Fibroblast of villous mesenchyme (primary cell): ENCODE data around the gene CAPN15. TPM values are rescaled to one million over a fixed set of nuclear protein-coding genes. Genes with fewer than 3 reads are reported as not detected.

Experiments used
- DNase-seq: peaks from one replicate; pipeline ENCODE4 v3.0.0-alpha.2; 2010; ENCODE audit warnings: low read depth
- H3K4me3 ChIP-seq: 2 replicates; pipeline ENCODE4 v1.5.1; 2011; ENCODE audit warnings: low read depth, mild to moderate bottlenecking, low read length
- total RNA-seq: library from RNA; depleted of rRNA; stranded (reverse); fragments of >200 nt; gene quantifications from 2 replicates; pipeline ENCODE4 v1.2.3, GENCODE V29; 2012
- TF ChIP-seq, protein P1 (sequence below): IDR thresholded peaks from 2 replicates; pipeline ENCODE4 v1.5.1; 2012; ENCODE audit warnings: low read depth, mild to moderate bottlenecking, low read length; ENCODE audit not compliant: insufficient read depth

The CAPN15 gene
- total RNA-seq, 1 donor = 37.1 TPM

DNA sequence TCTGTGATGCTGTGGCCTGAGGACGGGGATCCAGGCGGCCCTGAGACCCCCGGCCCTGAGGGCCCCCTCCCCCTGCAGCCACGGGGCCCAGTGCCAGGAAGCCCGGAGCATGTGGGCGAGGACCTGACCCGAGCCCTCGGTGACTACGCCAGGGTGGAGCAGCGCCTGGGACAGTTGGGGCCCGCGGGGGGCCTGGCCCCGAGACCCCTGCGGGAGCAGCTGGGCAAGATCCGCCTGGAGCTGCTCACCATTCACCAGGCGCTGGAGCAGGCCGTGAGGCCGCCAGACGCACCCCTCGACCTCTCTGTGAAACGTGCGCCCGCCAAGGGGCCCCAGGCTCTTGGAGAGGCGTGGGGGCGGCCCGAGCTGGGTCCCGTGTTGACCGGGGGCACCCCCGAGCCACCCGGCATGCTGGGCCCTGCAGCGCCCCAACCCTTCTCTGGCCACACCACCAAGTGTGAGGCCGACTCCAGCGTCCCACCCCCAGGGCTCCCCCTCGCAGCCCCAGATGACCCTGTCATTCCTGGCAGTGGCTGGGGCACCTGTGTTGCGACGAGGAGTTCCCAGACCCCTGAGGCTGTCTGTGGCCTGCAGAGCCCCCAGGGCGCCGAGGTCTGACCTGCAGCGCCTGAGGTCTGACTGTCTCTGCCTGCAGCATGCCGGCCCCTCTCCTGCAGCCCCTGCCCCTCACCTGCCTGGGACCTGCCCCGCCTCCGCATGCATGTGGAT lies 37.3 kb downstream of the CAPN15 start:
- no peak for DNase-seq
- H3K4me3 ChIP-seq = no peak overlapping the region
- TF ChIP-seq, protein P1, sequence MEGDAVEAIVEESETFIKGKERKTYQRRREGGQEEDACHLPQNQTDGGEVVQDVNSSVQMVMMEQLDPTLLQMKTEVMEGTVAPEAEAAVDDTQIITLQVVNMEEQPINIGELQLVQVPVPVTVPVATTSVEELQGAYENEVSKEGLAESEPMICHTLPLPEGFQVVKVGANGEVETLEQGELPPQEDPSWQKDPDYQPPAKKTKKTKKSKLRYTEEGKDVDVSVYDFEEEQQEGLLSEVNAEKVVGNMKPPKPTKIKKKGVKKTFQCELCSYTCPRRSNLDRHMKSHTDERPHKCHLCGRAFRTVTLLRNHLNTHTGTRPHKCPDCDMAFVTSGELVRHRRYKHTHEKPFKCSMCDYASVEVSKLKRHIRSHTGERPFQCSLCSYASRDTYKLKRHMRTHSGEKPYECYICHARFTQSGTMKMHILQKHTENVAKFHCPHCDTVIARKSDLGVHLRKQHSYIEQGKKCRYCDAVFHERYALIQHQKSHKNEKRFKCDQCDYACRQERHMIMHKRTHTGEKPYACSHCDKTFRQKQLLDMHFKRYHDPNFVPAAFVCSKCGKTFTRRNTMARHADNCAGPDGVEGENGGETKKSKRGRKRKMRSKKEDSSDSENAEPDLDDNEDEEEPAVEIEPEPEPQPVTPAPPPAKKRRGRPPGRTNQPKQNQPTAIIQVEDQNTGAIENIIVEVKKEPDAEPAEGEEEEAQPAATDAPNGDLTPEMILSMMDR = no peak

DNA sequence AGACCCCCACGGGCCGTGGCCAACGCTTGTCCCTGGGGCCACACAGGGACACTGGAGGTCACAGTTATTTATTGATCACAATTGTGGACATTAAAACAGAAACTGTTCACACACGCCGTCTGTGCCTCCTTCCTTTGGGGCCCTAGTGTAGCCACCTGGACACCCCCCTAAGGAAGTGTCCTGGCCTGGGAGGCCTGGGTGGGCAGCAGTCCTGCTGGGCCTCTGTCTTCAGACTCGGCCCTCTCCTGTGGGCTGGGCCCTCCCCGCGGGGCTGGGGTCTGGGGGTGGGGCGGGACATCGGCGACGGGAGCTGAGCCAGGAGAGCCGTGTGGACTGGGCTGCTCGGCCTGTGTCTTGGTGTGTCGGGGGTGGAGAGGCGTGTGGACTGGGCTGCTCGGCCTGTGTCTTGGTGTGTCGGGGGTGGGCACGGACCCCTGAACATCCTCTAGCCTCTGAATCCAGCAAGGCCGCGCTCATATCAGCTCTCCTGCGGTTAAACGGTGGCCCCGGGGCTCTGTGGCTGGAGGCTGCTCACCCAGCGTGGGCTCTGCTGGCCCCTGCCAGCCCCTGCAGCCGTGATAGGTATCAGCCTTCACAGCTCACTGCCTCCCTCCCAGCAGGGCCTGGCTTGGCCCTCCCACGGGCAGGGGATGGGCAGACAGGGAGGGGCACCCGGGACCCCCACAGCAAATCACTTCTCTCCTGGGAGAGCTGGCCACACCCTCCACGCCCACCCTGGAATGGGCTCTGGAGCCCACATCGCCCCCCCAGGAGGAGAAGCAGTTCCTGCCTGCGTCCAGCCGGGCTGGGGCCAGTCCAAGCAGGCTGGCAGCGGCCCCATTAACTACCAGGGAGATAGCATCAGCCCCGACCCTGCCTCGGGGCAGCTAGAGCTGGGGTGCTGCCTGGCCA lies 38.2 kb downstream of the CAPN15 start:
- no peak overlapping the region for H3K4me3 ChIP-seq
- TF ChIP-seq, protein P1 = no peak
- DNase-seq = no peak

DNA sequence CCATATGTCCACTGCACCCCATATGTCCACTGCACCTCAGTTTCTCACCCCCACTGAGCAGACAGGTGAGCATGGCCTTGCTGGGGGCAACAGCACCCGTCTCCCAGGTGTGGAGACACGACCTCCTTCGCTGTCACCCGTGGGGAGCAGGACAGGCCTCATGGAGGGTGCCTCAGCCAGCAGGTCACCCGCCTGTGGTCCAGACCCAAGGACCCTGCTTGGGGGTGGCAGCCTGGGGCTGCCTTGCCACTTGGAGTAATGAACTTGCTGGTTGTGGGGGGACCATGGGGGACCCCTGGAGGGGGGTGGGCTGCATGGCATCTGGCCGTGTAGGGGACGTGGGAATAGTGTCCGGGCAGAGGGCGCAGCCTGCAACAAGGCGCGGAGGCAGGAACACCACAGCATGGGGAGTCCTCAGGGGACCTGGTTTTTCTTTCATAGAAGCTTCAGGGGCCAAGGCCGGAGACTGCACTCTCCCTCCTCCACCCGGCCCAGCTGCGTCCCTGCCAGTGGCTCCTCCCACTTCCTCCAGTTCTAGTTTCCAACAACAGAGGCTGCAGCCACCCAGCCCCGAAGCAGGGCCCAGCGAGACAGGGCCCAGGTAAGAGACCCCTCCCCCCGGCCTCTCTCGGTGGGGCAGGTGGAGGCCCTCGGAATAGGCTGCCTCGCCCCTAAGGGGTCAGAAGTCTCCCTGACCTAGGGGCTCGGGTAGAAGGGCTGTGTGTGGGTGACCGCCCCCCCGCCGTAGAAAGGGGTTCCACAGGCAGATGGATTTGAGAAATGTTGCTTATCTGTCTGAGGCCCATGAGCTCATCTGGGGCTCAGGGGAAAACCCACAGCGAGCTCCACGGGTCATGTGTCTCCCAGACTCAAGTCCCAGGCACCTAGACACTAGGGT lies 39.2 kb downstream of the CAPN15 start, which contains the start of gene NHLRC4:
NHLRC4 (plus strand) TSS at position 531 of the 898 bp plus-strand sequence. CDS start 1,043 bp downstream, outside the sequence.
- DNase-seq = peak; percentile 75

DNA sequence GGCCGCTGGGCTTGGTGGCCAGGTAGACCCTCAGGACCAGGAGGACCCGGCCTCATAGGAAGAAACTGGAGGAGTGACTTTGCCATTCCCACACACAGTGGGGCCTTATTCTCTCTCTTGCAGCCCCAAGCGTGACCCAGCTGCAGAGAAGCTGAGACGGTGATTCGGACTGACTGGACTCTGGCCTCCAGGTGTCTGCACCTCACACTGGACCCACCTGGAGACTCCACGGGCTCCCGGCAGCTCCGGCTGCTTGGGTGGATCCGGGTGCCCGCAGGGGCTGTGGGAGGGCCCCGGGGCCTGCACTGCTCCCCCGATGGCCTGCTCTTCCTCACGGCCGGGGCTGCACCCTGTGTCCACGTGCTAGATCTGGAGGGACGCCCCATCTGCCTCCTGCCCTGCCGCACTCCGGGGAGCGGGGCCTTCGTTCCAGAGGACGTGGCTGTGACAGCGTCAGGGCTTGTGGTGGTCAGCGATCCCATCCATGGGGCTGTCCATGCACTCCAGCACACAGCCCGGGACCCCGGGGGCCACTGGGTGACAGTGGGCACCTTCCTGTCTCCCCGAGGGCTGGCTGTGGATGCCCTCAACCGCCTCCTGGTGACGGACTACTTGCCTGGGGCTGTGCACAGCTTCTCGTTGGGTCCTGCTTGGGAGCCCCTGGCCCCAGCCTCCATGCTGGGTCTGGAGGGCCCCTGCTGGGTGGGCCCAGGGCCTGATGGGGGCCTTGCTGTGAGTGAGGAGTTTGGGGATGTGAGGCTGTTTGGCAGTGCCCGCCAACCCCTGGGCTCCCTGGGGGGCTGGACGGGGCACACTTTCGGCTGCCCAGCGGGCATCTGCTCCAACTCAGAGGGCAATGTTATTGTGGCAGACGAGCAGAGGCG lies 40.1 kb downstream of the CAPN15 start:
- no peak for DNase-seq
- TF ChIP-seq, protein P1 = no peak
- H3K4me3 ChIP-seq = peak overlapping the region; percentile 38

More for the DNA sequence above, 39.2 kb downstream of the CAPN15 start, which contains the start of gene NHLRC4:
- peak within 1 kb of the TSS; percentile 38 for H3K4me3 ChIP-seq
- TF ChIP-seq, protein P1 = no peak

DNA sequence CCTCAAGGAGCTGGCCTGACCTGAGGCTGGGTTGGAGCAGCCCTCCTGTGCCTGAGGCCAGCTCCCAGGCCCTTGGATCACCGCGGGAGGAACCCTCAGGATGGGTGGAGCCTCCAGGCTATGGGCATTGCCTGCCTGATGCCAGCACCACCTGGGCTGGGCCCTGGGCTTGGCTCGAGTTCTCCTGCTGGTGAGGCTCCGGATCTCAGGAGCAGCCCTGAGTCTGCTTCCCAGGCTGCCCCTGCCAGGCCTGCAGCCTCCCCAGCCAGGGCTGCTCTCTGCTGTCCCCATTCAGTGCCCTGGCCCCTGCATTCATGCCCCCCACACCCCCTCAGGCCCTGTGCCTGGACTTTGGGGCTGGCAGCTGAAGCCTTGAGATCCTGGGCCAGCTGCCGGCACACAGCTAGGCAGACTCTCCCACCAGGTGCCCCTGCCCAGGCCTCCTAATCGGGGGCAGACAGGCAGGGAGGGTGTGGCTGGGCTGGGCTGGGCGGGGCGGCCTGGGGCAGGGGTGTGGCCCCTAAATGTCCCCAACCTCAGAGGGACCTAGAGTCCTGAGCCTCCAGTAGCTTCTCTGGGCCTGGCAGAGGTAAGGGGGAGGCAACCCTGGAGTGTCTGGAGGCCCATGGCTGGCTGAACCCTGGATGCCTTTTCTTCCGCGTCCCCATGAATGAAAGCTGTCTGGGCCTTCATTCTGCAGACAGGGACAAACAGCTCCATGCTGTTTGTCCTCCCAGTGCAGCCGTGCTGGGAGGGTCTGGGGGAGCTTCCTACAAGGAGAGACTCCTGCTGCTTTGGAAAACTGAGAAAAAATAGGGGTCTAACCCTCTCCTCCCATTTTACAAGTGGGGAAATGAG lies 41.1 kb downstream of the CAPN15 start:
- DNase-seq = no peak
- TF ChIP-seq, protein P1 = no peak
- H3K4me3 ChIP-seq = no peak overlapping the region
